Stimulated activated CD4-positive, alpha-beta T cell treated with anti-CD3 and anti-CD28 coated beads, TNF-alpha, amount 100 ng/mL, for 4 hours (primary cell): ENCODE results near the gene SUMF2.
A peak's percentile ranks its signal among the peaks of the same experiment; 100 is the strongest.
"Not testable (repeated sequence)": the region's sequence is repeated elsewhere in the genome, so short reads cannot be mapped to it uniquely, and the experiment has no call there.

ENCODE experiments used
- DNase-seq, 3 experiments: peaks; one replicate each; pipeline ENCODE4 v3.0.0-alpha.2; 2020; ENCODE audit warnings: low read depth in 3 of 3

Gene SUMF2

DNA sequence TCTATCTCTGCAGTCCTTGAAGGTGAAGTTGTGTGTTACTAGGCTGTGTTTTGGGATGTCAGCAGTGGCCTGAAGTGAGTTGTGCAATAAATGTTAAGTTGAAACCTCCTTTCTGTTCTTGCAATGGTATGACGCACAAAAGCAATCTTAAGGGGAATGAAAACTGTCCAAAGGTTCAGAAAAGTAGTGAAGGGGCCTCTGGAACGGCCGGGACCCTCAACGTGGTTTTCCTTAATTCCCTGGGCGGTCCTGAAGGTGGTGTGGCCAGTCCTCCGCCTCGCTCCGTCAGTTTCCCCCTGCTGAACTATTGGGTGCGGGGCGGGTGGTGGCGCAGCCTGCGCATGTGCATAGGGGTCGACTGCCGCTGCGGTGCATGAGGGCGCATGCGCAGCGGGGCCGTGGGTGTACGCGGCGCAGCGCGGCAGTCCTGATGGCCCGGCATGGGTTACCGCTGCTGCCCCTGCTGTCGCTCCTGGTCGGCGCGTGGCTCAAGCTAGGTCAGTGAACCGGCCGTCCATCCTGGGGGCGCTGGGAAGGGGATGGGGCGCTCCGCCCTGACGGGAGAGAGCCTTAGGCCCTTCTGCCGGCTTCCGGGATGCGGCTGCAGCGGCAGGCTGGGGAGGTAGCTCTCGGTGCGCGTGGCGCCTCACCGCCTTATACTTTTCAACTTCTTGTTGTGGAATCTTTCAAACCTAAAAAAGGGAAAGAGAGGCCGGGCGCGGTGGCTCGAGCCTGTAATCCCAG, at the start of gene SUMF2:
Gene SUMF2 (plus strand): TSS at position 405 of the 744 bp plus-strand sequence. CDS start 26 bp downstream, at position 431.
- DNase-seq: peak; percentile 82 to 91 (median 83)

- DNase-seq: not testable (repeated sequence)
These were observed 47.1 kb upstream of the SUMF2 start for GRCh38 chr7:56017015-56017414.

DNA sequence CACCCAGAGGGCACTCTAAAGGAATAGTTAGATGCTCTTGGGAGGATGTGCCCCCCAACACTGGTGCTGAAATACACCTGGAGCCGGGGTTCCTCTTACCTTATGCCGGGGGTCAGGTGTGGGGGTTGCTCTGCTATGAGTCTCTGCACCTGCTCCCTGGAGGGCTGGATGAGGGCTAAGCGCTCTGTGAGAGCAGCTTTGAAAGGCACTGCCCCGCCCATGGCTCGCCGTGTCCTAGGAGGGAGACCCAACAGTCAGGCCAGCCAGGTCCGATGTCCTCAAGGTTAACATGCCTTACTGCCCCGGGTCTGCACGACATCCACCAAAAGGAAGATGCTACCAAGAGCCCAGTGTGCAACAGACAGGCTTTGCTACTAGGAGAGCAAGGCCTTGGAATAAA, 44.6 kb upstream of the SUMF2 start:
- DNase-seq: no peak

DNA sequence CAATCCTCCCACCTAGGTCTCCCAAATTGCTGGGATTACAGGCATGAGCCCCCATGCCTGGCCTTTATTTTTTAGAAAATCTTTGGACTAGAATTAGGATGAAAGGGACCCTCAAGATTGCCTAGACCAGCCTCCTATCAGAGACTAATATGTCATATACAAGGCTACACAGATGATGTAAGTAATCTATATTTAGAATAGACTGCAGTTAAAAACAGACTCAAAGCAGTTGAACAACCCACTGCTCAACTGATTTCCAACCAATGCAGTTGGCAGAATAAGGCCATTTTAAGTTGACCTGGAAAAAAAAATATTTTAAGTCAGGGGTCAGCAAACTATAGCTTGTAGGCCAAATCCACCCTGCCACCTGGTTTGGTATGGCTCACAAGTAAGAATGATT, 40.6 kb upstream of the SUMF2 start:
- no peak for DNase-seq

- no peak for DNase-seq
These were observed 37.5 kb upstream of the SUMF2 start for GRCh38 chr7:56026538-56026937.

GRCh38 chr7:56028942-56029630, 35.0 kb upstream of the SUMF2 start:
- no peak for DNase-seq

DNA sequence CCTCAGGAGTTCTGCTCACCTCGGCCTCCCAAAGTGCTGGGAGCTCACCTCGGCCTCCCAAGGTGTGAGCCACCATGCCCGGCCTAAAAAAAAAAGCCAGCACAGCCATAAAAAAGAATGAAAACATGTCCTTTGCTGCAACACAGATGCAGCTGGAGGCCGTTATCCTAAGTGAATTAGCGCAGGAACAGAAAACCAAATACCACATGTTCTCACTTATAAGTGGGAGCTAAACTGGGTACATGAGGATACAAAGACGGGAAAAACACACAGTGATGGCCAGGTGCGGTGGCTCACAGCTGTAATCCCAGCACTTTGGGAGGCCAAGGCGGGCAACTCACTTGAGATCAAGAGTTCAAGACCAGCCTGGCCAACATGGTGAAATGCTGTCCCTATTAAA, 33.7 kb upstream of the SUMF2 start:
- no peak for DNase-seq

- not testable (repeated sequence) for DNase-seq
These were observed 32.5 kb upstream of the SUMF2 start for GRCh38 chr7:56031556-56031955.

GRCh38 chr7:56032578-56032977, 31.5 kb upstream of the SUMF2 start:
- DNase-seq: not testable (repeated sequence)

GRCh38 chr7:56033671-56034432, 30.2 kb upstream of the SUMF2 start:
- DNase-seq: peak; percentile 43 to 53 (median 49)

DNA sequence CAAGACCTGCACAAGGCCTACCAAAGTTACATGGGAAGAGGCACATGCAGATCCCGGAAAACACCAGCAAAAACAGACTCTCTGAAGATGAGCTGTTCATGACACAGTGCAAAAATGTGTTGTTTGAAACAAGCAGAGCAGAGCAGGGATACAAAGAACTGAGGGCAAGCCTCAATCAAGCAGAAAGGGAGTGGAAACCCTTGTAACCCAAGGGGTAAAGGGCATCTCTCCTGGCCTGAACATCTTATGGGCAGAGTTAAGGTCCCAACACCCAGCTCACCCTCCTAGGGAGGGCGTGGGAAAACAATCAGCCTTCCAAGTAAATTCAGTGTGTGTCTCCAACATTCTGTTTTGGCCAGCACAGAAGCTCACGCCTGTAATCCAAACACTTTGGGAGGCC, 23.4 kb upstream of the SUMF2 start:
- DNase-seq: no peak

GRCh38 chr7:56045758-56046157, 18.3 kb upstream of the SUMF2 start:
- not testable (repeated sequence) for DNase-seq

- DNase-seq: no peak
These were observed 17.2 kb upstream of the SUMF2 start for GRCh38 chr7:56046721-56047445.

- DNase-seq: not testable (repeated sequence)
These were observed 16.5 kb upstream of the SUMF2 start for GRCh38 chr7:56047446-56048116.

DNA sequence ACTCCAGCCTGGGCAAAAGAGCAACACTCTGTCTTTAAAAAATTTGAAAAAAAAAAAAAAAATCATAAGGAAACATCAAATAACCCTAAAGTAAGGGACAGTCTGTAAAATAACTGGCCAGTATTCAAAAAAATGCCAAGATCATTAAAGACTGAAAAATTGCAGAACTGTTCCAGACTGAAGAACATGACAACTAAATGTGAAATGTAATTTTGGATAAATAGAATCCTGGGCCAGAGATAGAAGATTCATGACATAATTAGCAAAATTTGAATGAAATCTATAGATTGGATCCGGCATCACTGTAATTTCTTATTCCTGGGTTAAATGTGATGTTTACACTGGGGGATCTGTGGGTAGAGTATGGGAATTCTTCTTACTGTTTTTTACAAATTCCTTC, 15.8 kb upstream of the SUMF2 start:
- no peak for DNase-seq

DNA sequence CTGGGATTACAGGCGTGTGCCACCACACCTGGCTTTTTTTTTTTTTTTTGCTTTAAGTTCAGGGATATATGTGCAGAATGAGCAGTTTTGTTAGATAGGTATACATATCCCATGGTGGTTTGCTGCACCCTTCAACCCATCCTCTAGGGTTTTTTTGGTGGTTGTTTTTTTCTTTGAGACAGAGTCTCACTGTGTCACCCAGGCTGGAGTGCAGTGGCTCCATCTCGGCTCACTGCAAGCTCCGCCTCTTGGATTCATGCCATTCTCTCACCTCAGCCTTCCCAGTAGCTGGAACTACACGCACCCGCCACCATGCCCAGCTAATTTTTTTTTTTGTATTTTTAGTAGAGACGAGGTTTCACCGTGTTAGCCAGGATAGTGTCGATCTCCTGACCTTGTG, 15.3 kb upstream of the SUMF2 start:
- not testable (repeated sequence) for DNase-seq

GRCh38 chr7:56051053-56051338, 13.1 kb upstream of the SUMF2 start:
- DNase-seq: no peak

- DNase-seq: peak; percentile 85 to 90 (median 89)
These were observed 12.5 kb upstream of the SUMF2 start, which contains the start of the genes CCT6A and PSPH for GRCh38 chr7:56051339-56052191. CCT6A (plus strand) TSS chr7:56051765; CDS start chr7:56051849, 84 bp downstream. PSPH (minus strand) TSS chr7:56051444; CDS start chr7:56021212, 30,232 bp downstream.

DNA sequence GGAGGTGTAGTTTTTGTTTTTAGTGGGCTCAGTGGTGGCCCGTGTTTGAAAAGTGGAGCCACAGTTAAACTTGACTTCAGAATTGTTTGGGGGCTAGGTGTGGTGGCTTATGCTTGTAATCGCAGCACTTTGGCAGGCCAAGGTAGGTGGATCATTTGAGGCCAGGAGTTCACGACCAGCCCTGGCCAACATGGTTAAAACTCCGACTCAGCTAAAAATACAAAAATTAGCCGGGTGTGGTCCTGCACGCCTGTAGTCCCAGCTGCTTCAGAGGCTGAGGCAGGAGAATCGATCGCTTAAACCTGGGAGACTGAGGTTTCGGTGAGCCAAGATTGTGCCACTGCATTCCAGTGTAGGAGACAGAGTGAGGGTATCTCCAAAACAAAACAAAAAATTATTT, 10.7 kb upstream of the SUMF2 start:
- no peak for DNase-seq

GRCh38 chr7:56053993-56054392, 10.1 kb upstream of the SUMF2 start:
- no peak for DNase-seq
